Retinal pigment epithelial cell (primary cell): ENCODE data around the gene SYNM.

Experiments
- DNase-seq: peaks from one replicate; pipeline ENCODE4 v3.0.0-alpha.2; 2010; ENCODE audit warnings: low read depth
- H3K4me3 ChIP-seq: 2 replicates; pipeline ENCODE4 v1.5.1; 2011; ENCODE audit warnings: mild to moderate bottlenecking, low read length, control low read depth, moderate library complexity
- CTCF ChIP-seq: conservative IDR thresholded peaks from 2 replicates; pipeline ENCODE4 v1.5.1; 2011; ENCODE audit warnings: low read depth, low read length, control low read depth, inconsistent platforms

Gene SYNM

GRCh38 chr15:99165020-99165790 lies 60.3 kb downstream of the SYNM start:
- DNase-seq: no peak
- TF ChIP-seq CTCF: no peak
- no peak overlapping the region for H3K4me3 ChIP-seq

GRCh38 chr15:99165956-99166689 lies 61.2 kb downstream of the SYNM start:
- H3K4me3 ChIP-seq: no peak overlapping the region
- TF ChIP-seq CTCF: no peak
- no peak for DNase-seq

GRCh38 chr15:99167201-99167600 lies 62.3 kb downstream of the SYNM start:
- H3K4me3 ChIP-seq: no peak overlapping the region
- TF ChIP-seq CTCF: no peak

GRCh38 chr15:99167640-99168039 lies 62.8 kb downstream of the SYNM start:
- DNase-seq: no peak
- no peak overlapping the region for H3K4me3 ChIP-seq
- TF ChIP-seq CTCF: no peak

More at GRCh38 chr15:99167201-99167600, 62.3 kb downstream of the SYNM start:
- no peak for DNase-seq

- no peak for TF ChIP-seq CTCF
- no peak for DNase-seq
- no peak overlapping the region for H3K4me3 ChIP-seq
Observed at GRCh38 chr15:99168601-99169580, 64.0 kb downstream of the SYNM start.

GRCh38 chr15:99169769-99170311 lies 65.0 kb downstream of the SYNM start:
- peak; percentile 13 for DNase-seq
- no peak for TF ChIP-seq CTCF
- no peak overlapping the region for H3K4me3 ChIP-seq
